NCI-H345 treated with DMSO at 0.1 percent for 48 hours (cell line): ENCODE results near the gene DPP4.

Source experiments
- DNase-seq: peaks from one replicate; lab custom pipeline; 2025; ENCODE audit not compliant: unreplicated experiment; lab: John Stamatoyannopoulos, UW

DPP4 gene

DNA sequence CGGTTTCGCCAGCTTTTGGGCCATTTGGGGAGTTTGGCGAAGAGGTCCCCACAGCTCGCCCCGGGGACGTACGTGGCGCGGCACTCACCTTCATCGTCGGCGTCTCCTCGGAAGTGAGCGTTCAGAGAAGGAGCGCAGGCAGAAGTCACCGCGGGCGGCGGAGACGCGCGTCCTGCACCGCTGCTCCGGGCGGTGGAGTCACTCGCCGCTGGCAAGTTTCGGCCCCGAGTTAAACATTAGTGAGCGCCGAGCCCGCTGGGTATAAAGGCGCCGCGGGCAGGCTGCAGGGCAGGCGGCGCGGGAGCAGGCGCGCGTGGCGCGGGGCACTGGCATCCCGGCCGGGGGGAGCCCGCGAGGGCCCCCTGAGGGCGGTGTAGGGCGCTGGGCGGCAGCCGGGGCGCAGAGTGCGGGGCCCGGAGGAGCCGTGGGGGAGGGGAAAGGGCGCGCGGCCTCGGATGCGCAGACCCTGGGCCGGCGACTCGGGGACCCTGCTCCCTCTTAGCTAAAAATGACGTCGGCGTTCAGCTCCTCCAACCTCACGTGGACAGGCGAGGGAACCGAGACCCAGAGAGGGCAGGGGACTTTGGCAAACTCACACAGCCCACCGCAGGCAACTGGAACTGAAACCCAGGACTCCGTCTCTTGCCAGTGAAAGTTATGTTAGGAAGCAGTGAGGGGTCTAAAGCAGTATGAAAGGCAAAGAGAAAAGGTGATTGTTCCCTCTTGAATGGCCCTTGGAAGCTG lies at the start of gene DPP4:
DPP4 (minus strand) TSS at position 328 of the 744 bp plus-strand sequence; CDS start at position 94, 234 bp downstream.
- no peak for DNase-seq

- no peak for DNase-seq
These were observed 44.4 kb upstream of the DPP4 start for GRCh38 chr2:162118166-162119031.

DNA sequence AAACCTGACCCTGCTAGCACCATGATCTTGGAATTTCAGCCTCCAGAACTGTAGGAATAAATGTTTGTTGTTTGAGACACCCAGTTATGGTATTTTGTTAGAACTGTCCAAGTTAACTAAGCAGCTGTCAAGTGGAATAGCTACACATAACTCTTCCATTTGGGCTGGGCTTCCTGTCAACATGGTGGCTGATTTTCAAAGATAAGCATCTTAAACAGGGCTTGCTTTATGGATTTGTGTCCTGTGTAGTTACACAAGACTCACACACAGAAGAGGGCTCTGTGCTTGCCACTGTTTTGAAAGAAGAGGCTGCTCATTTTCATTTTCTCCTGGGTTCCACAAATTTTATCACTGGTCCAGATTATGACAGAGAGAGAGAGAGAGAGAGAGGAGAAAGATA lies 42.3 kb upstream of the DPP4 start:
- DNase-seq, result no peak

- no peak for DNase-seq
These were observed 41.1 kb upstream of the DPP4 start for GRCh38 chr2:162115076-162115475.

DNA sequence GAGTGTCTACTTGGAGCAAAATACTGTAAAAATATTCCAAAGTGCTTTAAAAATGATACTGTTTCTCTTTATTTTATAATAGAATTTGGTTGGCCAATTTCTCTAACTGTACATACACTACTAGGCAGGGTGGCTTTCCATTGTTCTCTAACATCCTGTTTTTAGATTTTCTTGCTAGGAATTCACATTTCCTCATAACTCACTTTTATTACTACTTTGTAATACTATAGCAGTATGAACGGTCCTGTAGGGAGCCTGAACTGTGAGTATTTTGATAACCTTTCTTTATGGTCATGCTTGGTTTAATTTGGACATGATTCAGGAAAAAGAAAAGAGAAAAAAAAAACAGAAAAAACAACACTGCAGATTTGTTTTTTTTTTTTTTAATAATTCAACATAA lies 40.3 kb upstream of the DPP4 start:
- no peak for DNase-seq

- no peak for DNase-seq
These were observed 39.8 kb upstream of the DPP4 start for GRCh38 chr2:162113776-162114168.

- no peak for DNase-seq
These were observed 39.2 kb upstream of the DPP4 start for GRCh38 chr2:162113088-162113775.

- DNase-seq, result no peak
These were observed 38.2 kb upstream of the DPP4 start for GRCh38 chr2:162111958-162112850.

GRCh38 chr2:162107361-162107901 lies 33.4 kb upstream of the DPP4 start:
- DNase-seq, result no peak

- DNase-seq, result no peak
These were observed 32.7 kb upstream of the DPP4 start for GRCh38 chr2:162106746-162107145.

- DNase-seq, result no peak
These were observed 32.1 kb upstream of the DPP4 start for GRCh38 chr2:162106146-162106551.

DNA sequence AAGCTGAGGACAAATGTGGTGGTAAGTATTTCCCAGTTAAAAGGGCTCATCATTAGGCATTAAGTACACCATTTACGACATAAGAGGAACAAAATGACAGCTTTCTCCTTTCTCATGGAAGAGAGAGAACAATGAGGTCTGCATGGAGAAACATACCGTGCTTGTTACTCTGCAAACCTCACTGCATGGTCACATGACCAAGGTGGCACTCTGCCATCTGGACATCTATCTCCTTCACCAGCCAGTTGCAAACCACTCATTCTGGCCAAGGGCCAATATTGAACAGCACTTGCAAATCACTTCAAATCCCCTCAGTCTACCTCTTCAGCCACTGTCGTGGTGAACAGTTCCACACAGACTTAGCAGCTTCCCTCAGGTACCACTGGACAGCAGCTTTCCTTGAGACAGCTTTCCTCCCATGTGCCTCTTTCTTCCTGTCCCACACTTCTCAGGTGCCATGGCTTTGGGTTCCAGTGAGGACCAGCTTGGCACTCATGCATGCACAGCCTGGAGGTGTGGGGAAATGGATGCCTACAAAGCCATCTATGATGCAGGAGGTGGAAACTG lies 29.5 kb upstream of the DPP4 start:
- DNase-seq, result peak; percentile 81

GRCh38 chr2:162100579-162100978 lies 26.6 kb upstream of the DPP4 start:
- DNase-seq, result no peak

DNA sequence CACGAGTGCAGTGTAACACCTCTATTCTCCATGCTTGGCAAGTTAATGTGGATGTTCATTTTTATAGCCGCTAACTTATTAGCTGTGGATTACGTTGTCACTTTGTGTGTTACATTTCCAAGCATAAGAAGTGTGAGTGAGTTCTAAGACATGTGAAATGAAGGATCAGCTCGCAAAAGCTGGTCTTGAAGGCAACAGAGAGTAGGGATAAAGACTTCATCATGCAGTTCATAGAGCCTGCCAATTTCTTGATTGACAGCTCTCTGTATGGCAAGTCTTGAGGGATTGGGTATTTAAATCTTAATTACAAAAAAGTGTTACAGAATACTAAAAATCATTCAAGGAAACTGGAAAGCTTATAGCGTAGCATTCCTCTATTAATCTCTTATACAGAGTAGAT lies 25.8 kb upstream of the DPP4 start:
- DNase-seq, result no peak

GRCh38 chr2:162092658-162093556 lies 18.9 kb upstream of the DPP4 start:
- DNase-seq, result no peak

GRCh38 chr2:162092008-162092390 lies 18.0 kb upstream of the DPP4 start:
- DNase-seq, result no peak

DNA sequence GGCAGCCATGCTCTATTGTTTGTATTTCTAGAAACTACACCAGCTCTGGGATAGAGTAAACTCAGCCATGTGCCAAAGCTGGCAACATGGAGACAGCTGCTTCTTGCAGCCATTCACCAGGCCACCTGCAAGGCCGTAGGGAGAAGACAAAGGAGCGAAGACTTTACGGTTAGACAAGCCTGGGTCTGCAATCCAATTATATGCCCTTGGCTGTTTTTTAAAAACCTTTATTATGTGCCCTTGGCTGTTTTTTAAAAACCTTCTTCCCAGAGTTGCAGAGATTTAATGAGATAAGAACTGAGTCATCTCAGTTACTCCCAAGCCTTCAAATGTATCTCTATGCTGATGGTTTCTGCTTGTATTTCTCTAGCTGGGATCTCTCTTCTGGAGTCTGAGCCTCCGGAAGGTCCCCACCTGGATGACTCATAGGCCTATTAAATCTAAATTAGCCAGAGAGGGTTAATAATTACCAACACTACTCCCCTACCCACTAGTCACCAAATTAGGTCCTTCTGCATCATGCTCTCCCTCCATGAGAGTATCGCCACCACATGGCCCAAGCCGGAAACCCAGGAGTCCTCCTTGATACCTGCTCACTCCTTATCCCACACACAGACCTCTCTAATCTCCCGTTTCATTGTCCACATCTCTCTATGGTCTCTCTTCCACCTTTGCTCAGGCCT lies 17.5 kb upstream of the DPP4 start:
- DNase-seq, result no peak

GRCh38 chr2:162090109-162090508 lies 16.1 kb upstream of the DPP4 start:
- no peak for DNase-seq

- no peak for DNase-seq
These were observed 12.9 kb upstream of the DPP4 start for GRCh38 chr2:162086904-162087303.
